Bronchial epithelial cell (primary cell): ENCODE data around the gene POMT2. TPM values are rescaled to one million over a fixed set of nuclear protein-coding genes. Genes with fewer than 3 reads are reported as not detected.

Experiments
- DNase-seq: peaks from one replicate; pipeline ENCODE4 v3.0.0-alpha.2; 2010; ENCODE audit warnings: low read depth
- FAIRE-seq: peaks from 2 replicates; lab custom pipeline; 2011; peaks lifted over from hg19 to GRCh38; lab: Jason Lieb, UNC
- H3K27me3 ChIP-seq: 2 replicates; pipeline ENCODE4 v1.5.1; 2011; ENCODE audit warnings: low read length; ENCODE audit not compliant: control insufficient read depth, insufficient read depth
- H3K36me3 ChIP-seq: 2 replicates; pipeline ENCODE4 v1.5.1; 2011; ENCODE audit warnings: low read length; ENCODE audit not compliant: control insufficient read depth, insufficient read depth
- H3K4me3 ChIP-seq: 2 replicates; pipeline ENCODE4 v1.5.1; 2011; ENCODE audit warnings: mild to moderate bottlenecking, low read depth, low read length, control low read depth
- total RNA-seq: library from RNA; depleted of rRNA; stranded (reverse); fragments of >200 nt; gene quantifications from 2 replicates; pipeline ENCODE4 v1.2.1, GENCODE V29; 2014
- TF ChIP-seq, protein P1 (sequence below): IDR thresholded peaks from 2 replicates; pipeline ENCODE4 v1.5.1; 2011; ENCODE audit warnings: mild to moderate bottlenecking, moderate library complexity, low read length, control low read depth, inconsistent platforms; ENCODE audit not compliant: insufficient read depth, severe bottlenecking

The POMT2 gene
- total RNA-seq, 1 donor from 2014 or later, result 5.8 TPM

DNA sequence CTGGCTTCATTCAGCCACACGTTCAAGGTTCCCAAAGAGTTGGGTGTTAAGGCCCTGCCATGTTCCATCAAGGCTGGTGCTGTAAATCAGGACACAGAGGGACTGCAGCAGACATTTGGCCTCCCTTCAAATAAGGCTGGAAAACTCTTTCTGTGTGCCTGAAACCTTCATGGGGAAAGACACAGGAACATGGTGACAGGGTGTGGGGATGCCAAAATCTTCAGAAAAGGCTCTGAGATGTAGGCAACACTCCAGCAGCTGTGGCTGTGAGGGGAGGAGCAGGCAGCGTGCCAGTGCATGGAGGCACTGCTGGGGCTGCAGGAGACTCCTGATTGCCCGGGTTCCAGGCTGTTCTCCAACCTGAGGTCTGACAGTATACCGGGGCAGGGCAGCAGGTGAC is 15.0 kb downstream of the POMT2 start:
- Histone ChIP-seq H3K4me3 (no peak overlapping the region), H3K27me3 (no peaks in the 10 kb centered on the region), H3K36me3 (no peaks in the 10 kb centered on the region)
- FAIRE-seq (no peak), DNase-seq (no peak)
- TF ChIP-seq, protein P1, sequence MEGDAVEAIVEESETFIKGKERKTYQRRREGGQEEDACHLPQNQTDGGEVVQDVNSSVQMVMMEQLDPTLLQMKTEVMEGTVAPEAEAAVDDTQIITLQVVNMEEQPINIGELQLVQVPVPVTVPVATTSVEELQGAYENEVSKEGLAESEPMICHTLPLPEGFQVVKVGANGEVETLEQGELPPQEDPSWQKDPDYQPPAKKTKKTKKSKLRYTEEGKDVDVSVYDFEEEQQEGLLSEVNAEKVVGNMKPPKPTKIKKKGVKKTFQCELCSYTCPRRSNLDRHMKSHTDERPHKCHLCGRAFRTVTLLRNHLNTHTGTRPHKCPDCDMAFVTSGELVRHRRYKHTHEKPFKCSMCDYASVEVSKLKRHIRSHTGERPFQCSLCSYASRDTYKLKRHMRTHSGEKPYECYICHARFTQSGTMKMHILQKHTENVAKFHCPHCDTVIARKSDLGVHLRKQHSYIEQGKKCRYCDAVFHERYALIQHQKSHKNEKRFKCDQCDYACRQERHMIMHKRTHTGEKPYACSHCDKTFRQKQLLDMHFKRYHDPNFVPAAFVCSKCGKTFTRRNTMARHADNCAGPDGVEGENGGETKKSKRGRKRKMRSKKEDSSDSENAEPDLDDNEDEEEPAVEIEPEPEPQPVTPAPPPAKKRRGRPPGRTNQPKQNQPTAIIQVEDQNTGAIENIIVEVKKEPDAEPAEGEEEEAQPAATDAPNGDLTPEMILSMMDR, result no peak

DNA sequence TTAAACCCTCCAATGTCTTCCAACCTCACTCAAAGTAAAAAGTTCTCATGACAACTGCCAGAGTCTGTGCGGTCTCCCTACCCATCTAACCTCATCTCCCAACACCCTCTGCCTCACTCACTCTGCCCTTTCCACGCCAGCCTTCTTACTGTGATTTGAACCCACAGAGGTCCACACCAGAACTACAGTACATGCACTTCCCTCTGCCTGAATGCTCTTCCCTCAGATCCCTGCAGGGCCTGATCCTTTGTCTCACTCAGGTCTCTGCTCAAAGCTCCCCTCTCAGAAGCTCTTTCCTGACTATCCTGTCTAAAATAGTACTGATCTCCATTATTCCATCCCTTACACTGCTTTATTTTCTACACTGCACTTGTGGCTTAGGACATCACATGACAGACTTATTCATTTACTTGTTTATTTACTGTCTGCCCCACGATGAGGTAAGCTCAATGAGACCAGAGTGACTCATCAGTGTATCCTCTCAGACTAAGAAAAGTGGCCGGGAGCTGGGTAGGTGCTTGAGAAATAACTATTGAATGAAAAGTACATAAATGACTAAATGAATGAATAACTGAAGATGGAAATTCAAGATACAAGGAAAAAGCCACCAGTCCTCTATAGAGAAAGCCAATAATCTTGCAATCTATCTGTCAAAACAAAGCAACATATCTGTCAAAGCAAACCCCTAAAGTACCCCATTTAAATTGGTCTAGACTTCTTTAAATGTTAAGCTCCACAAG is 17.1 kb downstream of the POMT2 start:
- no peak overlapping the region for H3K4me3 ChIP-seq
- no peaks in the 10 kb centered on the region for H3K27me3 ChIP-seq
- DNase-seq (peak; percentile 99), FAIRE-seq (no peak)
- TF ChIP-seq, protein P1, result no peak
- no peaks in the 10 kb centered on the region for H3K36me3 ChIP-seq

DNA sequence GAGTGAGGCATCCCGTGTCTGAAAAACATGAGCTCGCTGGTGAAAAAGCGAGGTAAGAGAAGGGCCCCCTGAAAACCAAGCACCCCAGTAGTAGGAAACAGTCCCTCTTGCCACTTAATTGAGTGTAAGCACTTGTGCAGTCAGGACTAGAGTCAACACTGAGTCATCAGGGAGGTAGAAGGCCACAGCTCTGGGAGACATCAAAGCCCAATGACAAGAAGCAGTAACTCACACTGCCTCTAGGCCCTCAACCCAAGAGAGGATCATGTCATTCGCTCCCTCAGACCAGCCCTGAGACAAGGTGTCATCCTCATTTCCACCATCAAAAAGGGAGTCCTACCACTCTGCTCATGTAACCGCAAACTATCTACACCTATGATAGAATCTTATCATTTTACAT is 17.8 kb downstream of the POMT2 start:
- H3K4me3 ChIP-seq, result no peak overlapping the region
- FAIRE-seq (peak; percentile 96), DNase-seq (peak; percentile 94)
- TF ChIP-seq, protein P1, result no peak
- no peaks in the 10 kb centered on the region for H3K36me3 ChIP-seq
- no peaks in the 10 kb centered on the region for H3K27me3 ChIP-seq

DNA sequence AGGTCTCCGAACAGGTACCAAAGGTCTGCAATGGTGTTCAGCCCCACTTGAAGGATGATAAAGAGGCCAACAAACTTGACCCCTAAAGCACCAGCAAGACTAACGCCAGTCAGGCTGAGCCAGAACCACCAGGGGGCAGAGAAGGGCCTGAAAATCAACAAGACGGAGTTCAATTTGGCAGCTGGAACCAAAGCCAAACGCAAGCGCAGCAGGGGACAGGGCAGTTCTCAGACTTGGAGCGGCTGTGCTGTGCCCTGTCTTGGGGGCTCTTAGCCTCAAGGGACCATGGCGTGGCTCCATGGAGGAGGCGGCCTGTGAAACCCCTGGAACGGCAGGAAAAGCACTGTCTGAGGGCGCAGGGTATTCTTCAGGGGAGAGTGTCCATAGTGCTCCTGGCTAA is 19.6 kb downstream of the POMT2 start:
- TF ChIP-seq, protein P1, result peak; percentile 95
- DNase-seq, result peak; percentile 74
- H3K27me3 ChIP-seq, result no peaks in the 10 kb centered on the region
- no peaks in the 10 kb centered on the region for H3K36me3 ChIP-seq
- no peak overlapping the region for H3K4me3 ChIP-seq
- peak; percentile 89 for FAIRE-seq

DNA sequence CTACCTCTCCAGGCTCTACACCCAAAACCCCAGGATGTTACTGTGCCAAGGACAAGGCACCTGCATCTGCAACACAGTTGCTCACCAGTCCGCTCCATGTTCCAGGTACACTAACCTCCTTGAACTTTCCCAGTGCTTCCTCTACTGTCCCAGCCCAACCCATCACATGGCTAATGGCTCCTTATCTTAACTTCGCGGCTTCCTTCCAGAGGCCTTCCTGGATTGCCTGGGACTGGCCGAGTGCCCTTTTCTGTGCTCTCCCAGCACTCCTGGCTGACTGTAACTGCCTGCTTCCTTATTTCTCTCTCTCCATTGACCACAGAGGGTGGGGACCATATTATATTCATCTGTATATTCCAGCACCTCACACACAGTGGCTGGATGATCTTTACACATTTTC is 20.9 kb downstream of the POMT2 start:
- H3K27me3 ChIP-seq, result no peaks in the 10 kb centered on the region
- H3K4me3 ChIP-seq, result no peak overlapping the region
- DNase-seq (no peak), FAIRE-seq (no peak)
- TF ChIP-seq, protein P1, result no peak
- H3K36me3 ChIP-seq, result no peaks in the 10 kb centered on the region

DNA sequence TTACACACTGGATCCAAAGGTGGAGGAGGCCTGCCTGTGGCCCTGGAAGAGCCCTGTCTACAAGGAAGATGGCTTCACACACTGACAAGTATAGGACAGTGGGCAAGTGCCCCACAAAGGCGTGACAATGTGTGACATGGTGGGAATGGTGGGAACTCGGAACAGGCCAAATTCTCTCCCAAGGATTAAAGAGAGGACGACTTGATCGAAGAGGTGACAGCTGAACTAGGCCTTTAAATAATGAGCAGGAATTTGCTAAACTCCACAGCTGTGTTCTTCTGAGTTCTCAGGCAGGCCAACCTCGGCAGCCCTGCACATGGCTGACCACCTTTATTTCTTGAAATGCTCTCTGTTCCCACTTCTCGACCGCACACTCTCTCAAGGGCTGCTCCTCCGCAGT is 23.8 kb downstream of the POMT2 start:
- Histone ChIP-seq H3K4me3 (no peak overlapping the region), H3K27me3 (no peaks in the 10 kb centered on the region), H3K36me3 (peaks cover 1% of the 10 kb centered on the region)
- FAIRE-seq (peak; percentile 76), DNase-seq (no peak)
- TF ChIP-seq, protein P1, result no peak
